HG02588 (cell line): ENCODE measurements around the gene CROCC2.

ENCODE experiments used
- ATAC-seq: cut with Tn5 transposase; IDR thresholded peaks from one replicate; pipeline ENCODE4 v1.9.1; 2021; ENCODE audit warnings: mild to moderate bottlenecking, moderate library complexity; ENCODE audit not compliant: unreplicated experiment

Gene CROCC2

DNA sequence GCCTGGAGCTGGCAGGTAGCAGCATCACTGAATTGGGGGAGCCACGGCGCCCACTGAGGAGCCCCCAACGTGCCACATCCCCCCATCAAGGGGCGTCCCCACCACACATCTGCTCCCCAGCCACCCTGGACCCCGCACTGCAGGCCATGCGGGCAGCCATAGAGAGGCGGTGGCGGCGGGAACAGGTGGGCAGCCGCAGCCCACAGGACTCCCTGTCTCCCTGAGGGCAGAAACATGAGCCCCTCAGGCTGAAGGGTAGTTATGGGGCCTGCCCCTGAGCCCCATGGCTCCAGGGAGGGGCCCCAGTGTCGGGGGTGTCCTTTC lies 26.6 kb downstream of the CROCC2 start:
- ATAC-seq = no peak

DNA sequence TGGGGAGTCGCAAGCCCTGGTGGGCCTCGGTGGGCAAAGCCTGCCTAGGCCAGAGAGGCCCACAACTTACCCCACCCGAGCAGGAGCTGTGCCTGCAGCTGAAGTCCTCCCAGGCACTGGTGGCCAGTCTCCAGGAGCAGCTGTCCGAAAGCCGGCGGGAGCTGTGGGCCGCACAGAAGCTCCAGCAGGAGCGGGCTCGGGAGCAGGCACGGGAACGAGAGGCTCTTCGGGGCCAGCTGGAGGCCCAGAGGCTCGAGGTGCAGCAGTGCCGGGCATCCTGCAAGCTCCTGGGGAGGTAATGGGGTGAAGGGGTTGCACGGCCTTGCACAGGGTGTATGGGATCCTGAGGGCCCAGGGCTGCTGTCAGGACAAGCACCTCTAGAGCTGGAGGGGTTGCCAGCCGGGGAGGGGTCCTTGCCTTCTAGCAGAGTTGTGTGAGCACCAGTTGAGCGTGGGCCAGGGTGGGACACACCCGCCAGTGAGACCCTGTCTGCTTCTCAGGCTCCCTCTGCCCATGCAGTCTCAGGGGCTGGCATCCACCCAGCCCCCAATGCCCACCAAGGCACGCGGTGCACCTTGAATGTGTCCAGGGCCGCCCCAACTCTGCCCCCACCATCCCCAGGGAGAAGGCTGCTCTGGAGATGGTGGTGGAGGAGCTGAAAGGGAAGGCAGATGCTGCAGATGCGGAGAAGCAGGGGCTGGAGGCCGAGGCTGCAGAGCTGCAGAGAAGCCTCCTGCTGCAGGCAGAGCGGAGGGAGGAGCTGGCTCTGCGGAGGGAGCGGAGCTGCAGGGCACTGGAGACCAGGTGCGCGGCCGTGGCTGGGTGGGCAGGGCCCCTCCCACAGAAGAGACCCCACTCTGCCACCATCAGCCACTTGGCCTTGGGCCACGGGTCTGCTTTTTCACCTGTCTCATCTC lies 27.2 kb downstream of the CROCC2 start:
- ATAC-seq = no peak

DNA sequence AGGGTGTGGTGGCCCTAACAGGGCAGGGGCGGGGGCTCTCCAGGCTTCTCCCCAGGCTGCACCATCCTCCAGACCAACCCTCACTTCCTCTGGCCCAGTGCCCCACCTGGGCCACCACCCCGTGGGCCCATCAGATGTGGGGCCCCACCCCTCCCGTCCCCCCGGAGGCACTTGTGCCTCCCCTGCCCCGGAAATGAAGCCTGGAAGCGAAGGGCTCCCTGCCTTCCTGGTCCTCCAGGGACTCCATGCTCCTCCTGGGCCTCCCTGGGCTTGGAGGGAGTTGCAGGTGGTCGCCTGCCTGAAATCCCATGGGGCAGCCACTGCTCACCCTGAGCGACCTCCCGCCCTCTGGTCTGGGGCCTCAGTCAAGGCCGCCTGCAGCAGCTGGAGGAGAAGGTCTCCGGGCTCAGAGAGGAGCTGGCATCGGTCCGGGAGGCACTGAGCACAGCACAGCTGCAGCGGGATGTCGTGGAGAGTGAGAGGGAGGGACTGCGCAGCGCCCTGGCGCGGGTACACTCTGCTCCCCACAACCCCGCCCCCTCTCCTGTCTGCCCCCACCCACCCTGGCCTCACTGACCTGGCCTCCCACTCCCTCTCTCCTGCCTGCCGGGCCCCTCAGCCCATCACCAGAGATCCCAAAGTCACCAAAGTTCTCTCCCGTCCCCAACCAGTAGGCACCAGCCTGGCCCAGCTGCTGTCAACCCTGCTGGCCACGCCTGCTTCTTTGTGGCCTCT lies 28.0 kb downstream of the CROCC2 start:
- ATAC-seq = no peak

DNA sequence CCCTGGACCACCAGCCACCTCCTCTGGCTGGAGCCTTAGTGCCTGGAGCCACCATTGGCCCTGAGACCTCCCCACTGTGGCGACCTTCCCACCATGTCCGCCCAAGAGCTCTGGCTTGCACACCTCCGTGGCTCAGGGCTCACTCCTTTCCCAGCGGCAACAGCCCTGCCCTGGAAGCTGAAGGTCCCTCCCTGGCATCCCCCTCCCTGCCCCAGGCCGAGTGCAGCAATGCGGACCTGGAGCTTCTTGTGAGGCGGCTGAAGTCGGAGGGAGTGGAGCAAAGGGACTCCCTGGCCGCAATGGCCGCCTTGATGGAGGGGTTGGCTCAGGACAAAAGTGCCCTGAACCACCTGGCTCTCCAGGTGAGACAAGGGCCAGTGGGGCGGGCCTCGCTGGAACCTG lies 28.6 kb downstream of the CROCC2 start:
- no peak for ATAC-seq

DNA sequence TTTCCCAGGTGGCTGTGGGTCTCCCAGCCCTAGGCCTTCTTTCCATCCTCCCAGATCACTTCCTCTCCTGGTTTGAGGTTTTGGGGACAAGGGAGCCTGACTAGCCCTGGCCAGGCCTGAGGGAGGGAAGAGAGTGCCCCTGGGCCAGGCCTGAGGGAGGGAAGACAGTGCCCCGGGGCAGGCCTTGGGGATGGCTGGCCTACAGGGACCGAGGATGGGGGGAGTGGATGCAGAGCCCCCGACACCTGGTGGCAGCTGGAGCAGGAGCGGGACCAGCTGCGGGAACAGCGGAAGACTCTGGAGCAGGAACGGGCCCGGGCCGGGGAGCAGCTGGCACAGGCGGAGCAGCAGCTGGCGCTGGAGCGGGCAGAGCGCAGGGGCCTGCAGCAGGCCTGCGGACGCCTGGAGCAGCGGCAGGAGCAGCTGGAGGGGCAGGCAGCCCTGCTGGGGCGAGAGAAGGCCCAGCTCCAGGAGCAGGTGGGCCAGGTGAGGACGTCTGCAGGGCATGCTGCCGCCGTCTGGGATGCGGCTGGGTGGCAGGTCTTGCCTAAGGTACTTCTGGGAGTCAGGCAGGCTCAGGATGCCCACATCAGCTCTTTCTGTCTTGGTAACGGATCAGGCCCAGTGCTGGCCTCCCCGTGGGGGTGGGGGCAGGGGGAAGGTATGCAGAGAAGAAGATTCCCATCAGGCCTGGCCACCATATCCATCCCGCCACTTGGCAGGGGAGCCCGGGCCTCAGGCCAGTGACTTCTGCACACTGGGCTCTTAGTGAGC lies 29.2 kb downstream of the CROCC2 start:
- no peak for ATAC-seq

DNA sequence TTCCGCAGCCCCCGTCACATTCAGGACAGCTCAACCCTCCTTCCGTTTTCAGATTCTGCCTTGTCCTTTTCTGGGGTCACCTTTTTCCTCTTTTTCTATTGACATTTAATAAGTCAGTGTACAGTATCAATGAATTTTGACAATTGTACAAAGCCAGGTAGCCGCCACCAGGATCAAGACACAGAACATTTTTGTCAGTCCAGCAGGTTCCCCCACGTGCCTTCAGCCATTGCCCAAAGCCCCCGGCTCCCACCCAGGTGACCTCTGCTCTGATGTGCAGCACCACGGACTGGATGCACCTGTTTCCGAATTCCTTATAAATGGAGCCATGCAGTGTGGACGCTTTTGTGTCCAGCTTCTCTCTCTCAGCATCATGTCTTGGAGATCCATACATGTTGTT lies 30.0 kb downstream of the CROCC2 start:
- ATAC-seq = no peak

DNA sequence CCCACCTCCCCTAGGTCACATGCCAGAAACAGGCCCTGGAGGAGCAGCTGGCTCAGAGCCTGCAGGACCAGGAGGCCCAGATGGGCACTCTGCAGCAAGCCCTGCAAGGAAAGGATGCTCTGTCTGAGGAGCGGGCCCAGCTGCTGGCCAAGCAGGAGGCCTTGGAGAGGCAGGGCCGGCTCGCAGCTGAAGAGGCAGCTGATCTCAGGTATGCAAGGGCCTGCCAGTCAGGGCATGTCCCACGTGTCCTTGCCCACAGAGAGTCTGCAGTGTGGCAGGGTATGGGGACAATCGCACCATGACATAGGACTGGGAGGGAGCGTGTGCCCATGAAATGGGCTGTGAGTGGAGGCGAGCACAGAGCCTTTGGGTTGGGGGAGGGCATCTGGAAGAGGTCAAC lies 39.9 kb downstream of the CROCC2 start:
- ATAC-seq = no peak

DNA sequence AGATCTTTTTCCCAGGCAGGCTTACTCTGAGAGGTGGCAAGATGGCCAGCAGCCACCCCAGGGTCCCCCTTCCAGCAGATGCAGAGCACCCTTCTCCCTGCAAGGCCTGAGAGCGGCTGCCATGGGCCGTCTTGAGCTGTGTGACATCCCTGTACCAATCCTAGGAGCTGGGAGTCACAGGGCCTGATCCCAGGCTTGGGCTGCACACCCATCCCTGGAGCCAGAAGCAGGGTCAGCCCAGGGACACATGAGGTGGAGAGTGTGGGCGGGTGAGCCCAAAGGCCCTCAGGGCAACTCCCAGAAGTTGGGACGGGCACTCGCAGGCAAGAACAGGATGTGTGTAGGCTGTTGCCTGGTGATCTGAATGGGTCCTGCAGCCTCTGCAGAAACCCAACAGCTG lies 40.5 kb downstream of the CROCC2 start:
- ATAC-seq = no peak

DNA sequence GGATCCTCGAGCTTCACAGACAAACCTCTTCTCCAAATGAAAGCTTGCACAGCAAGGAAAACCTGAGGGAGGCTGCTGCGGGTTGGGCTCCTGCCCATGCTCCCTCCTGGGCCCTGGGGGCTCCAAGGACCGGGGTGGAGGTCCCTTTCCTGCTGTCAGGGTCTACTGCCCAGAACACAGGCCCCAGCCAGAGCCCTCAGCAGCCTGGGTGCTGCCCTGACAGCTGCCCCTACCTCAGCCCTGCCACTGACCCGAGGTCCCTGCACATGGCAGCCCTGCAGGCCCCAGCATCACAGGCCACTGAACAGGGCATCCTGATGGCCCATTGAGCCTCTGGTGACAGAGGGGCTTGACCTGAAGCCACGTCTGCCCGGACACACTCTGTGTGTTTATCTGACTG lies 41.0 kb downstream of the CROCC2 start:
- no peak for ATAC-seq

DNA sequence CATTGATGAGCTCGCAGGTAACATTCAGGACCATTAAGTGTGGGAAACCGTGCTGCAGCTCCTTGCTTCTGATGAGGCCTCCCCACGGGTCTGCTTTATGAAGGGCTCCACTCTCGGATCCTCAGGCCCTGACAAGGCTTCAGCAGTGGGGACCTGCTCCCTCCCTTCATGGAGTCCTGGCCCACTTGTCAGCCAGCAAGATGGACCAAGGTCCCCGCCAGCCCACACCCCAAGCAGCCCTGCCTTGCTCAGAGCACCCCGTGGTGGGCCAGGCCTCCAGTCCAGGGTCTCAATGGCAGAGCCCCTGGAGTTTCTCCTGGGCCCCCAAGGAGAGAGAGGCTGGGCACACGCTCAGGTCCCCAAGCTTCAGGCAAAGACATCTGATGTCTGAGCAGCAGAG lies 41.5 kb downstream of the CROCC2 start:
- ATAC-seq = no peak

DNA sequence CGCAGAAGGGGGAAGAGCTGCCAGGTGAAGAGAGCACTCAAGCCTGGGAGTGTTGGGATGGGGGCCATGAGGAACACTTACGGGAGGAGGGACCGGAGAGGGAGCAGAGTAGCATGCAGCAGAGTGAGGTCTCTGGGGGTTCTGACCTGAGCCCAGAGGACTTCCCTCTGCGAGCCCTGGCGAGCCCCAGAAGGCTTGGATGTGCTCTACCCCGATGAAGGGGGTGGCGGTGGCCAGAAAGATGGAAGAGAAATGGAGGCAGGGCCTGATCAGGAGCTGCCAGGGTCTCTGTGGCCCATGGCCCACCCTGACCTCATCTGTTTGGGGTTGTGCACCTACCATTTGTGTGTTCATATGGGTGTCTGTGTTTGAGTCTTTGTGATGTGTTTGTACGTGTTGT lies 42.0 kb downstream of the CROCC2 start:
- ATAC-seq = no peak

DNA sequence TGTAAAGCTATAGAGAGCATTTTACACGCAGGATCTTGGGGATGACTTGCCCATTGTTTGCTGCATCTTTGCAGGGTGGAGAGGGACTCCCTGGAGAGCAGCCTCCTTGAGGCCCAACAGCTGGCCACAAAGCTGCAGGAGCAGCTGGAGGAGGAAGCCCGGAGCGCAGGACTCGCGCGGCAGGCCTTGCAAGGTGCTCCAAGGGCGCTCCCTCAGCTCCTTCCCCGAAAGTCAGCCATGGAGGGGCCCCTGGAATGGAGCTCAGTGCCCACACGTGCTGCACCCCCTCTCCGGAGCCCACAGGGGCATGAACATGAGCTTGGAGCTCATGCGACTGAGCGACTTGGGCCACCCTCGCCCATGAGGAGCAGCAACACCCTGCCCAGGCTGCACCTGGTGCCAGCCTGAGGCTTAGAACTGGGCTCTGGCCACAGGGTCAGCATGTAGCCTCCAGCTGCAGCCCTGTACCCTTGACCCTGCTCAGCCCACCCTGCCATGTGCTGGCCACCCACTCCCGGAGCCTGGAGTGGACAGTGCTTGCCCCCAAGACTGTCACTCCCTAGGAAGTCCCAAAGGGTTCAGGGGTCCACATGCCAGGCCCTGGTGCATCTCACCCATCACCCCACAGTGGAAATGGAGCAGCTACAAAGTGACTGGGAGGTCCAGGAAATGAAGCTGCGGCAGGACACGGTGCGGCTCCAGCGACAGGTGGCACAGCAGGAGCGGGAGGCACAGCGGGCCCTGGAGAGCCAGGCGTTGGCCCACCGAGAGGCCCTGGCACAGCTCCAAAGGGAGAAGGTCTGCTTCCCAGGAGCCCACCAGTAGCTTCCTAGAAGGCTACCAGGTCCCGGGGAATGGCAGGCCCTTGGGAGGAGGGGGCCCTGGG lies 43.0 kb downstream of the CROCC2 start:
- ATAC-seq = no peak

DNA sequence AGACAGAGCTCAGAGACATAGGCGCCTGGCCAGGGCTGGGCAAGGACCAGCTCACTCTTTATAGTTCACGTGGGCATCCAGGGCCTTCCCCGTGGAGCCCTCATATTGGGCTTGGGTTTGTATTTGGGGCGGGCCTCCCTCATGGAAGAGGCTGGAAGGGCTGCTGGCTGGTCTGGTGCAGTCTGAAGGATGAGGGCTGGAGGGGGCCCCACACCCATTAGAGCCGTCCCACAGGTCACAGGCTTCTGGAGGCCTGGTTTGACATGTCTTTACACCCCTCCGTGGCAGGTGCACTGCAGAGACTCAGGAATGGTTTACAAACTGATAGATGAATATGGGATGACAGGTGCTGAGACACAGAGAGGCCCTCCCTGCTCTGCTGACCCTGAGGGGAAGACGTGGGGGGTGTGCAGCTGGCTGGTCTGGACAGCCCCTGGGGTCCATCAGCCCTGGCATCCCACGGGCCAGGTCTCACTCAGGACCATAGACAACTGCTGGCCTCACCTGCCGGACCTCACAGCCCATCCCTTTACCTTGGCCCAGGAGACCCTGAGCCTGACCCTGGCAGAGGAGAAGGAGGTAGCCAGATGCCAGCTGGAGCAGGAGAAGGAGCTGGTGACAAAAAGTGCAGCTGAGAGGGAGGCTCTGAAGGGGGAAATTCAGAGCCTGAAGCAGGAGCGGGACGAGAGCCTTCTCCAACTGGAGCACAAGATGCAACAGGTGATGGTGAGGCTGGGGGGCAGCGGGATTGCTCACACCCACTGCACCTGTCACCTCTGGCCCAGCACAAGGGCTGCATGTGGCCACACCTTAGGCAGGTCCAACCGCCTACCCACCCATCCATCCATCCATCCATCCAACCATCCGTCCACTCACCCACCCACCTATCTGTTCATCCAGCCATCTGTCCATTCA lies 43.9 kb downstream of the CROCC2 start:
- ATAC-seq = no peak

DNA sequence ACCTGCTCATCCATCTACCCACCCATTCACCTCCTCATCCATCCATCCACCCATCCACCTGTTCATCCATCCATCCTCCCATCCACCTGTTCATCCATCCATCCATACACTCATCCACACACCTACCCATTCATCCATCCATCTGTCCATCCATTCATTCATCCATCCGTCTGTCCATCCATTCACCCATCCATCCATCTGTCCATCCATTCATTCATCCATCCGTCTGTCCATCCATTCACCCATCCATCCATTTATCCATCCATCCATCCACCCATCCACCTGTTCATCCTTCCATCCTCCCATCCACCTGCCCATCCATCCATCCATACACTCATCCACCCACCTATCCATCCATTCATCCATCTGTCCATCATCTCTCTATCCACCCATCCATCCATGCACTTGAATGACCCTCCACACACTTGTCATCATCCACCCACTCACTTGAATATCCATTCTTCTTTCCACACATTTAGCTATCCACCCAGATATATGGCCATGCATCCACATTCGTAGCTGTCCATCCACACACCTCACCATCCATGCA lies 45.0 kb downstream of the CROCC2 start:
- no peak for ATAC-seq

DNA sequence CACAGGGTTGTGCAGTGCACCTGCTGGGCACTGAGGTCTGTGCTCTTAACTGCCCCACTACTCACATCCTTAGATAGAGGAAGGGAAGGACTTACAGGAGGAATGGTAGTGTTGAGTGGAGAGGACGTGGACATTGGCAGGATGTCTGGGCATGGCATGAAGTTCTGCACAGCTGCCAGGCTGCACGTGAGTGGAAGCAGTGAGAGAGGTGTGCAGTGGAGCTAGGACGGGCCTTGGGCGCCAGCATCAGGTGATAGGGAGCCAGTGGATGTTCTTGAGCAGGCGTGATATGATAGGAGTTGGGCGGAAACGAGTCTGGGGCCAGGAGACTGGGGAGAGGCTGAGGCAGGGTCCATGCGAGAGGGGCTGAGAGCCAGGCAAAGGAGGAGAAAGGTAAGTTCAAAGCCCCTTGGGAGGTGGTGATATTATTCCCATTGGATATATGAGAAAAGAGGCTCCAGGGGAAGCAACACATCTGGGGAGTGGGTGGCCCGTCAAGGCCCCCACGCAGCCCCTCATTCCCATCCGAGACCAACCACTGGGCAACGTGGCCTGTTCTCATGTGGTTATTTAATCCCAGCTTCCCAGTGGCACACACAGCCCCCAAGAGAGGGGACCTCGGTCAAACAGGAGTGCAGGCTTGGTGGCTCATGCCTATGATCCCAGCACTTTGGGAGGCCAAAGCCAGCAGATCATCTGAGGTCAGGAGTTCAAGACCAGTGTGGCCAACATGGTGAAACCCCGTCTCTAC lies 46.5 kb downstream of the CROCC2 start:
- no peak for ATAC-seq

DNA sequence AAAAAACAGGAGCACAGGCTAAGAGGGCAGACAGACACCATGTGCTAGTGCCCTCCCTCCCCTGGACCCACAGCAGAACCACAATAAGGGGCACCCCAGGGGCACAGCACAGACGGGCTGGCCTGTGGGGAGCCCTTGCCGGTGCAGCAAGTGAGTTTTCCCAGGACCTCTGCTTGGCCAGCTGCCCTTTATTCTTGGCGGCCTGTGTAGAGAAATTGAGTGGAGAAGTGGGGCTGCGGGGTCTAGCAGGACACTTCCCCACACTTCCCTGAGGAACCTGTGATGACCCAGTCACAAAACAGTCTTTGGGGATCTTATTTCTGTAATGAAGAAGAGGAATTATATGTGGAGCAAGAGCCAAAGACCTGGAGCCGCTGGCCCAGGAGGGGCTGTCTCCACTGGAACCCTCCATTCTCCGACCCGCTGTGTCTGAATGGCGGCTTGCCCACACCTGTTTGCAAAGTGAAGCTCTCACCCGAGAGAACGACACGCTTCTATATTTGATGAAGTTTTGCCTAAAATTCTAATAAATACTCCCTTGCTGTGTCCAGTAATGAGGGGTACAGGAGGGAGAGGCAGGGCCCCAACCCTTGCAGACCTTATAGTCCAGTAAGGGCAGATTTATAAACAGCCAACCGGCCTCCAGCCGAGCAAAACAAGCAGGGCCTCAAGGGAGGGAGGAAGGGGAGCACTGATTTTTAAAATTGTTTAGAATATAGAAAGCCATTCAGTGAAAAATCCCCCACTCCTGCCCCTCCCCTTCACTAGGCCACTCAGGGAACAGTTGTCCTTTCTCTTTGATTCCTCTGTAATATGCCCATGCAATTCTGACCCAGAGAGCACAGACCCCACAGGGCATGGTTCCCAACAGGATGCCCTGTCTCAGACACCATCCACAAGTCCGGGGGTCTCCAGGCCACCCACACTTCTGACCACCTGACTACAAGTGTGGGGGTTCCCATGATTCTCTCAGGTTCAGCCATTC lies 47.6 kb downstream of the CROCC2 start:
- ATAC-seq = no peak
